ENCODE data around the gene CNTN1.

CNTN1 gene

DNA sequence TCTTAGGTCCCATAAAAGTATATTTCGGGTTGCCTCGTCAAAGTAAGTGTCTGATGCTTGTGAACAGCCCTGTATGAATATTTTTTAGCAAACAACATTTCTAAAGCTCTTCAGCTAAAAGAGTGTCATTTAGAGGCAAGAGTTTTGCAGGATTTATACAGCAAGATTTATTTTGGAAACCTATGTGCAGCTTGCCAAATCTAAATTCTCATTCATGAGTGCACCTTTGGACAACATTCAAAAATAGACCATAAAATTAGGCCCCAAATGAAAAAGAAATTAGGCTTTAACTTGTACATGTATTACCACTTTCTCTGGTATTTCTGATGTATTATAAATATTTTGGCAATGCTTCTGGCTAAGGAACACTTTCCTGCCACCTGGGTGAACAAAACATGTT lies 271.5 kb downstream of the CNTN1 start:
- DNase-seq (ENCODE audit: low spot score) = no peak

DNA sequence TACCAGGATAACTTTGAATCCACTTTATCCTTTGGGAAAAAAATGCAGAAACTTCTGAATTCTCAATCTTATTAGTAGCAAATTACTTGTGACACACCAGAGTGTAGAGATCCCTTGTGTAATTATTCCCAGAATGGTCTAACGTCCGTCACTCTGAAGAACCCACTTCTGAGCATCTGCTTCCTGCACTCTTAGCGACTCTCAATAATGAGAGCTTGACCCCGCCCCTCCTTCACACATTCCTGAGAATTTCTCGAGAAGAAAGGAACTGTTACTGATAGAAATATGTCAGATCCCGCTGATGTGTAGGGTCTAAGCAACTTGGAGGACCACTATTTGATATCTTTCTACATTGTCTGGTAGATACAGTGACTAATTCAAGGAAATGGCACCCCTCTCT lies 277.6 kb downstream of the CNTN1 start:
- no peak for DNase-seq (ENCODE audit: low spot score)

DNA sequence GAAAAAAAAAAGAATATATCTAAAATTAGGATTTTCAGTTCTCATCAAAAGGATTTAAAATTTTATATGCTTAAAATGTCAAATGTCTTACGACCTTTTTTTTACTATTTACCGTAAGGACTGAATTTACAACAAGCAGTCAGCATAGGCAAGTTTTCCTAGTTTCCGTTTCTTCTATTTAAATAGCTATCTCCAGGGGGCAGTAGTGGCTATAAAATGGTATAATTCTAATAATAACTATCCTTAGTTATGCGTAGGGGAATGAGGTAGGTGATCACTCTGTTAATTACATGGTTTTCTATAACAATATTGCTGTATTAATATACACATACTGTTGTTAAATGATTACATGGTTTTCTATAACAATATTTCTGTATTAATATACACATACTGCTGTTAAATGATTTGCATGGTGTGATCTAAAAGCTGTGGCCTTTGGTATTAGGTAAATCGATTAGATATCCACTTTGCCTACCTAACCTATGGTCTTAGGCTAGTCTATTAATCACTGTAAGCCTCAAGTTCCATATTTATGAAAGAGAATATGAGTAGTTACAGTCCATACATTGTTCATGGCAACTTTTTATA lies 278.2 kb downstream of the CNTN1 start:
- peak; percentile 32 for DNase-seq (ENCODE audit: low spot score)

DNA sequence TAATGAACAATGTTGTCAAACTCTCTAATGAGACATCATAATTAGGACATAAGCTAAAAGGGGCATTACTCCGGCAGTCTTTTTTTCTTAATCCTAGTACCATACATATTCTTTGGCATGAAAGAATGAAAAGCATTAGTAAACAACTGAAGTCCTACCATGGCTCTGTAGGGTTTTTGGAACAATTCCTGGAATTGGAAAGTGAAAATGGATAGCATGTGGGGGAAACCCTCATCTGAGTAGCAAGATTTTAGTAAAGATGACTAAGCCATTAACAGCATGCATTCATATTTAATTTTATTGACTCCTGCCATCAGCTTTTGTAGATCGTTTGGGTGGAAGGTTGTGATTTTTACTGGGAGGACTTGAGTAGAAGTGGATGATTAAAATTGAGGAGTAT lies 279.7 kb downstream of the CNTN1 start:
- no peak for DNase-seq (ENCODE audit: low spot score)

DNA sequence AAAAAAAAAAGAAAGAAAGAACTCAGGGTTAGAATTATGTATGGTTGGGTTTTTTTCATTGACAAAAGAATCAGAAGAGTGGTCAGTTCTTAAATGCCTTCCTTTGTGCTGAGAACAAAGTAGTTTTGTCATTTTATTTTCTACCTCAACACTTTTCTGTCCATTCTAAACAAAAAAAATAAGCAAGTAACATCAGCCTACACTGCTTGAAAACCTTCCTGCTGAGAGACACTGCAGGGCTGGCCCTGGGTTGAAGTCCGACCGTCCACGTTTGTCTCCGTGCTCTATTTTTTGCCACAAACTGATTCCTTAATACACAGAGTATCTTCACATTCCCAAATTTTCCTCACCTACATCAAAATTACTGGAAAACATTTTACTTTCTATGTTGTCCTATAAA lies 284.3 kb downstream of the CNTN1 start:
- no peak for DNase-seq (ENCODE audit: low spot score)

DNA sequence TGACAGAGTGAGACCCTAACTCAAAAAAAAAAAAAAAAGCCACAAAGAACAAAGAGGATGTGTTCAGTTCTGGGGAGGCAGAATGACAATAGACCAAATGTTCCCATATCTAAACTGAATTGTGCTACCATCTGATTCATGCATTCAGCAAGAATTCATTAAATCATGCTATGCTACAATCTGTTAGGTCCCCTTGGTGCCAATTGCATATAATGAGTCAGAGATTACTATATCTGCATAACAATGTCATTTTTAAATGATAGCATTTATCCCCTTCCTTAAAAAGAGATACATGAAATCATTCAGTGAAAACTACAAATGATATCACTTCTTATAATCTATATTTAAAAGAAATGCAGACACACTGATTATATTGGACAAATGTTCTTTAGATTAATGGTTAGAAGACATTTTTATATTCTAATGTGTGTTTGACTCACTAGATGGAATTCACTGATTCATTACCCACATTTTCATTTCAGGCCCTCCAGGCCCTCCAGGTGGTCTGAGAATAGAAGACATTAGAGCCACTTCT lies 288.3 kb downstream of the CNTN1 start:
- no peak for DNase-seq (ENCODE audit: low spot score)

DNA sequence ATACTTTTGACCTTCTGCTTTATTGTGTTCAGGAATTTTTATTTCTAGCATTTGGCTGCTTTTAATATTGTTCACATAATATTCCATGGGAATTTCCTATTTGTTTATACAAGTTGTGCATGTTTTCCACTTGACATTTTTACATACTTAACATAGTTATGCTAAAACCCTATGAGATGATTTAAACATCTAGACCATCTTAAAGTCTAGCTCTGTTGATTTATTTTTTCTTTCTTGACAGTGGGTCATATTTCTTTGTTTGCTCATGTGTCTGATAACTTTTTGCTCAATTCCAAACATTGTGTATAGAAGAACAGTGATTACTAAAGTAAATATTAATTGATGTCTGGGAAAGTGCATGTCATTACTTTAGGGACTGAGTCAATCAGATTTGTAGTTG lies 293.8 kb downstream of the CNTN1 start:
- no peak for DNase-seq (ENCODE audit: low spot score)

DNA sequence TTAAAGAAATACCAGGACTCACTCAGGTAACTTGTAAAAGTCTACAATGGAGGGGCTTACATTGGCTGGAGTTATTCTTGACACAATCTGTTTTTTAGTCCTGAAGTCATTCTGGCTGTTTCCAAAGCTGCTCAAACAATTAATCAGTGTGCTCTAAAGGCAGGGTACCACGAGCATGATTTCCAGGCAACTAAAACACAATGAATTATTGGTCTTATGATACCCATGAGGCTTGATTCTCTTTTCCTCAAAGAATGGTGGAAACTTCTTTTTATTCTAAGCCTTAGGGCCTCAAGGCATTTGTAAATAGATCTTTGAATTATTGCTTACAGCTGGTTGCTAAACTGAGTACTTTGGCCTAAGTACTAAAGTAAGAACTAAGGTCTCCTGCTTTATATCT lies 296.1 kb downstream of the CNTN1 start:
- no peak for DNase-seq (ENCODE audit: low spot score)

DNA sequence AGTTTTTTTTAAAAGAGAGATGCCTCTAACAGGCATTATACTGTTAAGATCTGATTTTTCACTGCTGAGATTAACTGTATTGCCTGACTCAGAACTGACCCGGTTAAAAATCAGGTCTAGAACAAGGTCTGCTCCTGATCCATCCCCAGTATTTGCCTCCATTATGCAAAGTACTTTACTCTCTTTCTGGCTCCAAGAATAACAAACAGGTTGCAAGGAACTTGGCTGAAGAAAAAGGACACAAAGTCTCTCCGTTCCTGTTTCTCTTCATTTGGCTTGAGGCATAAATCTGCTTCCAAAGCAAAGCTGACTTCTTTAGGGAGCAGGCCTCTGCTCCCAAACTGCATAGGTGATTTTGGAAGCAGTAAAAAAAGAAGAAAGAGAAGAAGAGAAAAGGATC lies 296.6 kb downstream of the CNTN1 start:
- DNase-seq (ENCODE audit: low spot score) = no peak

DNA sequence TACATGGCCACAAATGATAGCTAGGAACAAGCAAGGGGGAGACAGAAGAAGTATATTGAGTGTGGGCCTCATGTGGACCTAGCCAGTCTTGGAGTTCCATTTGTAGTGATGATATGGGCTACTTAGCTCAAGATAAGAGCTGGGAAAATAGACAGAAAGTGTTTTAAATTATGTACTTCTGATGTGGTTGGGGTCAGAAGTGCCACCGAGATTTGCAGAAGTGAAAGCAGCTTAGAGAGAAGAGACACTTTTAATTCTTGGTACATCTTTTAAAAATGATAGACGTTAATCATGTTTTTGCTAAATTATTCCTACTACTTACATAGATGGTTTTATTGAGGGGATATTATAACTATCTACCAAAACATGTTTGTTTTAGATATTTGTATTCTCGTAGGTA lies 297.5 kb downstream of the CNTN1 start:
- DNase-seq (ENCODE audit: low spot score) = no peak

DNA sequence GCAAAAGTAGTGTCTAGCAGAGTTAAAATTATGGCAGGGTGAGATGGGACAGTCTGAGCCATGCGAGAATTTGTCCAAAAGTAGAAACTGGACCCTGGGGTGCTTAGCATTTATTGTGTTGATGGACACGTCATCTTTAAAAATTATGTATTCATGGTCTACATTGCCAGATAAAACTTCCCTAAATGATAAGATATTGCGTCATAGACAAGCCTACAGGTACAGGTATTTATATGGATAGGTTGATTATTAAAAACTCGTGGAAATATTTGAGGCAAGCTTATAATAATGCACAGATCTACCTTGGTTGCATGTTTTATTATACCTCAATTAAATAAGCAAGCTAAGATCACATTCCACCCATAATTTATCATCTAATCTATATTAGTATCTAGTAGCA lies 299.9 kb downstream of the CNTN1 start:
- no peak for DNase-seq (ENCODE audit: low spot score)

DNA sequence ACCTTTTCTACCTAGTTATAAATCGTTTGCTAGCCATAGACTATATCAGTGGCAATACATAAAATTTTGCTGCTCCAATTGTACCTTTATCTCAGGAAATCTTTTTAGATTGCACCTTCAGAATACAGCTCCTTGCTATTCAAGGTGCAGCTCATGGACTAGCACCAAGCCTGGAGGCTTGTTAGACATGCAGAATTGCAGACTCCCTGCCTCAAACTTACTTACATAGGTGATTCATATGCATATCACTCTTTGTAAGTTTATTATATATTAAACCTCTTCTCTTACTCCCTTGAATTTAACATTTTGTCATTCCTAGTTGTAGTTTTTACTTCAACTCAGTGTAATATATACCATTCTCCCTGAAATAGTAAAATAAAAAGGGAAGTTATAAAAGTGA lies 300.4 kb downstream of the CNTN1 start:
- no peak for DNase-seq (ENCODE audit: low spot score)

DNA sequence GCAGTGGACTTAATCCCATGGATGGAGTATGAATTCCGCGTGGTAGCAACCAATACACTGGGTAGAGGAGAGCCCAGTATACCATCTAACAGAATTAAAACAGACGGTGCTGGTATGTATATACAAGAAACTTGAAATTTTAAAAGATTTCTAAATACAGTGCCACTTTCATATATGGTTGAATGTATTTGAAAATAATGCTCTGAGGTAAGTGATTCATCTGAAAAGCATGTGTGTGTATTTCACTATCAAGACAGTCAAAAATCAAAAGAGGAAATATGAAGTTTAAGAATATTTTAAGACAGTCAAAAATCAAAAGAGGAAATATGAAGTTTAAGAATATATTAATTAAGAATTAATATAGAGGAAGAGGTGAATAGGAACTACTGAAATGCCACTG lies 300.9 kb downstream of the CNTN1 start:
- no peak for DNase-seq (ENCODE audit: low spot score)

DNA sequence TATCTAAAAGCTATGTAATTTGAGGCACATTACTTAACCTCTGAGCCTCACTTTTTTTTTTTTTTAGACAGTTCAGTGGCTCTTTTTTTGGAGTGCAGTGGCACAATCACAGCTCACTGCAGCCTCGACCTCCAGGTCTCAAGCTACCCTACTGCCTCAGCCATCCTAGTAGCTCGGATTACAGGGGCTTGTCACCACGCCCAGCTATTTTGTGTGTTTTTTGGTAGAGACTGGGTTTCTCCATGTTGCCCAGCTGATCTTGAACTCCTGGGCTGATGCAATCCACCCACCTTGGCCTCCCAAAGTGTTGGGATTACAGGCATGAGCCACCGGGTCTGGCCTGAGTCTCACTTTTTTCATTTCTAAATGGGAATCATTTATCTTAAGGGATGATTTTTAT lies 303.9 kb downstream of the CNTN1 start:
- DNase-seq (ENCODE audit: low spot score) = no peak

DNA sequence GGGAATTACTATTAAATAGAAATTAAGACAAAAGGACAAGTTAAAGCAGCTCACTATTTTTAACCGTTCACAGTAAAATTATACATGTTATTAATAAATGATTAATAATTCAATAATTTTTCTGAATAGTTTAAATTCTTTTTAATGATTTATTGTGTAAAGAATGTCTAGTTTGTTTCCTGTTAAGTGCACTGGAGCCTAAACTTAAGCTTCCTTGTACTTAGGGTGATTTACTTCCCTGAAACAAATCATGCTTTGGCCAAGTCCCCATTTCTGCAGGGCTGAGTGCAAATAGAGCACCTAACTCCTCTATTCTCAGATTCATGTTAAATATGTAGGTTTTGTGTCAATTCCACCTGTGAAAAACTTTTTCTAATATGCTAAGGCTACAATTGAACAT lies 307.0 kb downstream of the CNTN1 start:
- no peak for DNase-seq (ENCODE audit: low spot score)

DNA sequence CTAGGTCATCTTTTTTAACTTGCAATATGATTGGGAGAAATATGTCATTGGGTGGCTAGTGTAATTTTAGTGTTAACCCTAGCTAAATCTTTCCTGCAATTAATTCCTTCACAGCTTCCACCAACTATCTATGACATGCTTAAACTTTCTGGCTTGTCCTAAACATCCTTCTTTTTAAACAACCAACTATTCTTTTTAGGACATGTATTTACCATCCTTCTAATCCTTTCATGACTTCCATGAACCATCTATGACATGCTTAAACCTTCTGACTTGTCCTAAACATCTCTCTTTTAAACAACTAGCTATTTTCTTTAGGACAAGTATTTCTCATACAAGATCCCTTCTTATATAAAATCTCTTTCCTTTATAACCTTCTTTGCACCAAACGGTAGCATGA lies 316.2 kb downstream of the CNTN1 start:
- DNase-seq (ENCODE audit: low spot score) = no peak

DNA sequence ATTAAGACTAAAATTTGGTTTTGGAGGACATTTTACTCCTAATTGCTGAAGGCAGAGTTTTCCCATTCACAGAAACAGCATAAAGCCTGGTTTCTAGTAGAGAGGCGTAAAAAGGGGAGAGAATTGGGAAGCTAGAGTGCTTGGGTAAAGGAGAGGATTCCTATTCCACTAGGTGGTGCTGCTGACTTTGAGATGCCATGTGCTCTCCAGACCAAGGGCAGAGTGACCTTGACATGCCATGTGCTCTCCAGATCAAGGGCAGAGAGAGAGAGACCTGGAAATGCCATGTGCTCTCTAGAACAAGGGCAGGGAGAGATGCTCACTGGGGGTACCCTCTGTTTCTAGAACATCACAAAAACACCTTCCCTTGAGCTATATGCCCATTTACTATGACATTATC lies 319.7 kb downstream of the CNTN1 start:
- peak; percentile 31 for DNase-seq (ENCODE audit: low spot score)

DNA sequence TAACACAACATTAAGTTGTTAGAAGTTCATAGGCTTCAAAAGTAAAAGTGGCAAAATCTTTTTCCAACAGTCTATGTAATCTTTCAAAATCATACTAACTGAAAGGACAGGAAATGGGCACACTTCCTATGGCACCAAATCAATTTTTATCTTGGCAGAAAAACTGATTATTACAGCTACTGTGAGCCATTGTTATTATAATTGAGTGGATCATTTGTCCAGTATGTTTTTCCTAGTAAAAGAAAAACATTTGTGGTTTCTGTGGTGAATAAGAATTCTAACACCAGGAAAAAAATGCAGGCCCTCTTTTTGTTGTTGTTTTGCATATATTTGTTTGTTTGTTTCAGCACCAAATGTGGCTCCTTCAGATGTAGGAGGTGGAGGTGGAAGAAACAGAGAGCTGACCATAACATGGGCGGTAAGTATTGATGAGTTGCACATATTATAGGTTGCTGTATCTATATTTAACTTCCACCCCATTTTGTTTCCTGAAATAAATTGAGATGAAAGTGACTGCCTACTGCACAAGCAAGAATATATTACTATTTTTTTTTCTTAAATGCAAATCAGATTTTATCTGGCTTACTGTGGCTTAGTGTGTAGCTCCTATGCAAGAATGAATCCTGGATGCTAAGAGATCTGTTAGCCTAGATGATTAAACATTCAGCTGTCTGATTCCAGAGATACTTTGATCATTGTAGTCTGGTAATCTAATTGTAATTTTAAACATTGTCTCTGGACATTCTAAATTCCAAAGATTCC lies 321.8 kb downstream of the CNTN1 start:
- DNase-seq (ENCODE audit: low spot score) = no peak

DNA sequence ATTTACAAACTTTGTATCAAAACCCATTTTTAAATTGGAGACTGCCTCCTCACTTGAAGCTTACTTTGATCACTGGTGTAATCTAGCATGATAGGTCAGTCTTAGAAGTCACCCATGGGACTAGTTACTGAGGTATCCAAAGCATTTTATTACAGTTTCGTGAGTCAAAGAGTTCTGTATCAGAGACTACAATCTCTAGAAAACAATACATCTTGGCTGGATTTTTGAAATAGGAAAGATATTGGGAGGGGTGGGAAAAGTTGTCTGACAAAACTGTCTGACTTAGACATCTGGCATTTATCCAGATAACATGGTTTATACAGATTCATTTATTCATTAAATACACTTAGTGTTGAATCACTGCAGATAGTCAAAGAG lies 322.4 kb downstream of the CNTN1 start:
- DNase-seq (ENCODE audit: low spot score) = peak; percentile 22

DNA sequence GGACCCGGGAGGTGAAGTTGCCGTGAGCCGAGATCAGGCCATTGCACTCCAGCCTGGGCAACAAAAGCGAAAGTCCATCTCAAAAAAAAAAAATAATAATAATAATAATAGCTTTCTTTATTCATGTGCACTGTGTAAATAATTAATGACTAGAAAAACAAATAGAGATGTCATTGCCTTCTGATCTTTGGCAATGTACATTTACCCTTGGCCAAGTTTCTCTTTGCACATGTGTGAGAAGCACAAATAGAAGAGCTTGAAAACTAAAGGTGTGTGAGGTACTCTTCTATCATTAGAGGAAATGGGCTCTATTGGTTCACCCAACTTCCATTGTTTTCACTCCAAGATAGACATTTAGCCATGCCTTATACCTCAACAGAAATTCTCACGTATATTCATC lies 325.8 kb downstream of the CNTN1 start:
- no peak for DNase-seq (ENCODE audit: low spot score)

DNA sequence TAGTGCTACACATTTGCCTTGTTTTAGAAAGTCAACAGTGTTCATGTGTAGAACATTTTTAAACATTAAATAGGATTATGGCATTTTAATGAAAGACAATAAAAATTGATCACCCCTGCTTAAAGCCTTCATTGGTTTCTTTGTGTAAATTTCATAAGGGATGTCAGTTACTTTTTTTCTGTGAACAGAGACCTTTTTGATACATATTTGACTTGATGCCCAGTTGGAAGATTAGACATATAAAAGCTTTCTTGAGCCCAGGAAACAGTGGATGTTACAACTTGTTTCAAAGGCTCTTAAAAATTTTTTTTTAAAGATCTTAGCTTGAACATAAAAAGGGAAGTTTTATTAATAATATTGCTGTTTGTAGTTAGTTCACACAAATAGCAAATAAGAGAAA lies 327.2 kb downstream of the CNTN1 start:
- DNase-seq (ENCODE audit: low spot score) = peak; percentile 54

DNA sequence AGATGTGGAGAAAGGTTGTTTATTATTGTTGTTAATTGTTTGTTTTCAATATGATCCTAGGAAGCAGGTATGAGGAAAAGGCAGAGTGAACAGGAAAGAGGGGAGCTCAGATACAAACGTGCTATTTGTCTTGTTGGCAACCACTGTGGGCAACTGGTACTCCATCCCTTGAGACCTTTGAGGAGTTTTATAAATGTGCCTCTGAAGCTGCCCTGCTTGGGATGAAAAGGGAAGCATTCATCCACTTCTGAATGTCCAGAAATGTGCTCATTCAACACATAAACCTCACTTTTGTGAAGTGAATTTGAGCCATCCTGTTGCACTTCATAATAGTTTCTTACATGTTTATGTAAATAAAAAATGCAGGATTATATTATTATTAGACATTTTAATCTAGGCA lies 331.6 kb downstream of the CNTN1 start:
- peak; percentile 57 for DNase-seq (ENCODE audit: low spot score)

DNA sequence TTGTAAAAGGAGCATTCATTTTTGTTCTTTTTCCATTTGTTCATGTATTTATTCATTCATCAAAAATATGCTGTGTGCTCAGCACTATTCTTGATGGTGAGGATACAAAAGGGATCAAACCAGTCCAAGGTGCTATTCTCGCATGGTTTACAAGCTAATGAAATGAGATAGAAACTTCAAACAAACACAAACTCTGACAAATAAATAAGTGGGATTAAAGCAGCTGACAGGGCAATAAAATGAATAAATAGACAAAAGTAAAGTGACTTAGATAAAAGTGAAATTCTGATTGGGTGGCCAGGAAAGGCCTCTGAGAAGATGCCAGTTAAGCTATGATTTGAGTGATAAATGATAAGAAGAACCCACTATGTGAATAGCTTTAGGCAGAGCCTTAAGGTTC lies 333.9 kb downstream of the CNTN1 start:
- no peak for DNase-seq (ENCODE audit: low spot score)

DNA sequence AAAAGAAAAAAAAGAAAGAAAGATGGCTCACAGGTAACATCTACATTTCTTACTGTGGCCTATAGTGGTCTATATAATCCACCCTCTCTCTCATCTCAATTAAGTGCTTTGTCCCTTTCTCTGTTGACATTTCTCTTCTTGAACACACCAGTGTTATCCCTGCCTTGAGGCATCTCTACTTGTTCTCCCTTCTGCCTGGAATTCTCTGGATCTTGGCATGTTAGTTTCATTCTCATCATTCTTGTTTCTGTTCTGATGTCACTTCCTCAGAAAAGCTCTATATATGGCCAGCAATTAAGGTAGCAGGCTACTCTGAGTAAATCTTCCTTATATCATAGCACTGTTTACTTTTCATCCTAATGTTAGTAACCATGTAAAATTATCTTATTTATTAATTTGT lies 340.1 kb downstream of the CNTN1 start:
- DNase-seq (ENCODE audit: low spot score) = no peak
